Hematopoietic multipotent progenitor cell treated with erythropoietin and hydrocortisone succinate and interleukin-3 and kit ligand, for 4 days (in vitro differentiated cells): Measurements from ENCODE around the gene CCT4.
"Not testable (repeated sequence)": the region's sequence is repeated elsewhere in the genome, so short reads cannot be mapped to it uniquely, and the experiment has no call there.

Experiments used
- DNase-seq: peaks from one replicate; pipeline ENCODE4 v3.0.0-alpha.2; 2015

CCT4 gene, protein sequence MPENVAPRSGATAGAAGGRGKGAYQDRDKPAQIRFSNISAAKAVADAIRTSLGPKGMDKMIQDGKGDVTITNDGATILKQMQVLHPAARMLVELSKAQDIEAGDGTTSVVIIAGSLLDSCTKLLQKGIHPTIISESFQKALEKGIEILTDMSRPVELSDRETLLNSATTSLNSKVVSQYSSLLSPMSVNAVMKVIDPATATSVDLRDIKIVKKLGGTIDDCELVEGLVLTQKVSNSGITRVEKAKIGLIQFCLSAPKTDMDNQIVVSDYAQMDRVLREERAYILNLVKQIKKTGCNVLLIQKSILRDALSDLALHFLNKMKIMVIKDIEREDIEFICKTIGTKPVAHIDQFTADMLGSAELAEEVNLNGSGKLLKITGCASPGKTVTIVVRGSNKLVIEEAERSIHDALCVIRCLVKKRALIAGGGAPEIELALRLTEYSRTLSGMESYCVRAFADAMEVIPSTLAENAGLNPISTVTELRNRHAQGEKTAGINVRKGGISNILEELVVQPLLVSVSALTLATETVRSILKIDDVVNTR

GRCh38 chr2:61888267-61889055 lies at the start of gene CCT4:
TSS of gene CCT4 (minus strand) at chr2:61888656. CDS start at chr2:61888507, 149 bp downstream.
- DNase-seq = peak; percentile 94

DNA sequence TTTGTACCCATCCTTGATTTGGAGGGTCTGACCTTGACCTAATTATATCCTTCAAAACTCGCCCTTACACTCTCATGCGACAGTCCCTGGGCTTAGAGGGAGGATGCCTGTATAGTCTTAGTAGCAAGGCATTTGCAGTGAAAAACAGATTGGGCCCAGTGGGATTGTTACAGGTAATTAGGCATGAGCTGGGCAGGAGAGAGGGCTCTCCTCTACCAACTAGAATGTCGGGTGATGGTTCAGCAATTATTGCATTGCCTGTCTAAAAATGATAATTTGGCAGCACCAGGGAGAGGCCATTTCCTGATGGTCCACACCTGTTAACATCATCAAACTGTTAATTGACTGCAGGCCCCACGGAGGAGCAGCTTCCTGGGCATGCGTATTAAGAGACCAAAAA lies 49.4 kb upstream of the CCT4 start:
- DNase-seq = no peak

DNA sequence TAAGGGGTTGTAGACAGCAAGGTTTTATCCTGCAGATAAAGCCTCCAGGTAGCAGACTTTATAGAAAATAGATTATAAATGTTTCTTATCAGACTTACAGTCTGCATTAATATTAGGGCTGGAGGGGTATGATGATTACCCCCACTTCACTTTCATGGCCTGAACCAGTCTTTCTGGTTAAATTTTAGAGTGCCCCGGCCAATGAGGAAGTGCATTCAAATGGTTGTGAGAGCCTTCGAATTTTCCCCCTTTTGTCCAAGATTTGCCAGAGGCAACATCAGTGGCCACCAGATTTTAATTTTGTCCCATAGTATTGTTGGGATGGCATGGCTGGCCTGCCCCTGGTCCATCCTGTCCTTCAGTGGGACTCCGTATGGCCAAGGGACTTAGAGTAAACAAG lies 48.6 kb upstream of the CCT4 start:
- DNase-seq = peak; percentile 11

DNA sequence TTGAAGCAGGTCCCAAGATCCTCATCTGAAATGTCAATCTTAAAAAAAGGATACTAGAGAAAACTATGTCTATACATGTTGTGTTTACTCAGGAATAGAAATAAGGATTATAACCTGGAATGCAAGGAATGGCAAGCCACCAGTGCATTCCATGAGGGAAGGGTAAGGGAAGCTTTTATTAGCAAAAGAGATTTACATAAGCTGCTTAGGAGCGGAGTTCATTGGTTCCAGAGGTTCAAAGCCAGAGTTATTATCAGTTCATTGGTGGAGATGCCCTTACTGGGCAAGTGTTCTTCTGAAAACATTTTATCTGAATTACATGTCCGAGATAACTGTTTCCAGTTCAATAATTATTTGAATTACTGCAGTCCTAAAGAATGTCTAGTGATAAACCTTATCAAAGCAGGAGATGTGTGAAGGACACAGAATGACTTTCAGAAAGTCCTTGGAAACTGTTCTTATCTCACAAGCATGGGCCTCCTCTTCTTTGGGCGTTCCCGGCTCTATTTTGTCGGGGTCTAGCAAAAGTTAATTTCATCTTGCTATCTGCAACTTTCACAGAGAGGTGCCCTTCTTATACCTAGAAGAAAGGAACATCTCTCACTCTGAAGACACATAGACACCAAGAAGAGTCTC lies 40.5 kb upstream of the CCT4 start:
- DNase-seq = peak; percentile 8

GRCh38 chr2:61926531-61927477 lies 38.3 kb upstream of the CCT4 start:
- DNase-seq = peak; percentile 49

GRCh38 chr2:61924895-61925663 lies 36.6 kb upstream of the CCT4 start:
- no peak for DNase-seq

GRCh38 chr2:61922714-61923113 lies 34.3 kb upstream of the CCT4 start:
- no peak for DNase-seq

DNA sequence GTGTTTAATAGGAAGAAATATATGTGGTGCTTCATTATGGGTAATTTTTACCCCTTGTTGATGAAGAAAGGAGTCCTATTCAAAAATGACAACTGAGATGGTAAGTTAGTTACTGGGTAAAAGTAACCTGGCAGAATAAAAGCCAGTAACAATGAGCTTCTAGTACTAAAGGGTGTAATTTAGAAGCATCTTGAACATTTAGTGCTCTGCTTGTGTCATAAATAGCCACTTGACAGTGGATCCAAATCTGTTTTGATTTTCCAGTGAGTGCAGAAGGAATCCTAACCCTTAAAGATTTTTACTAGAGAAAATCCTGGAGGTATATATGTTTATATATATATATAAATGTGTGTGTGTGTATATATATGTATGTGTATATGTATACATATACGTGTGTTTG lies 32.1 kb upstream of the CCT4 start:
- no peak for DNase-seq

DNA sequence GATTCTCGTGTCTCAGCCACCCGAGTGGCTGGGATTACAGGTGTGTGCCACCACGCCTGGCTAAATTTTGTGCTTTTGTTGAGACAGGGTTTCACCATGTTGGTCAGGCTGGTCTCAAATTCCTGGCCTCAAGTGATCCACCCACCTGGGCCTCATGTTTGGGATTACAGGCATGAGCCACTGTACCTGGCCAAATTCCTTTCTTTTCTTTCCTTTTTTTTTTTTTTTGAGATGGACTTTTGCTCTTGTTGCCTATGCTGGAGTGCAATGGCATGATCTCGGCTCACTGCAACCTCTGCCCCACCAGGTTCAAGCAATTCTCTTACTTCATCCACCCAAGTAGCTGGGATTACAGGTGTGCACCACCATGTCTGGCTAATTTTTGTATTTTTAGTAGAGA lies 26.3 kb upstream of the CCT4 start:
- not testable (repeated sequence) for DNase-seq

GRCh38 chr2:61911510-61911909 lies 23.1 kb upstream of the CCT4 start:
- DNase-seq = peak; percentile 48

GRCh38 chr2:61910603-61911002 lies 22.1 kb upstream of the CCT4 start:
- peak; percentile 27 for DNase-seq

DNA sequence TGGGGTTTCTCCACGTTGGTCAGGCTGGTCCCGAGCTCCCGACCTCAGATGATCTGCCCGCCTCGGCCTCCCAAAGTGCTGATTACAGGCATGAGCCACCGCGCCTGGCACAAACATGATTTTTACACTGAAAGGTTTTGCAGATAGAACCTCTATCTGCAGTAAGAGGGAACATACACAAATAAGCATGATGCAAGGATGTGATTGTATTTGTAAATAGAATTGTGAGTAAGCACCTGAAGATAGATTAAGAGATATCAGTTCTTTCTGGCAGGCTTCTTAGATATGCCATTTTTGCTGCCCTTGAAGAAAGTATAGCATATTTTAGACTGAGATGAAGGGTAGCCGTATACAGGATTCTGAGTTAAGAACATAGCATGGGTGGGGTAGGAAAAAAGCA lies 20.7 kb upstream of the CCT4 start:
- DNase-seq = no peak

DNA sequence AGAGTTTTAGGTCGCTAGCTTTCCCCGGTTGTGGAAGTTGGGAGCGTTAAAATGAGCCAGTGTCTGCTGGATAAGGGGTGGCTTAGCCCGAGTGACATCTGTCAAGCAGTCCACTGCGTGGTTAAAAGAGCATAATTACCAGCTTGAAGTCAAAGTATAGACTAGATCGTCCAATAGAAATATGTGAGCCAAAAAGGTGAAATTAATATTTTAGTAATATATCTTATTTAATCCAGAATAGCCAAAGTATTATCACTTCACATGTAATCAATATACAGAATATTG lies 17.7 kb upstream of the CCT4 start:
- no peak for DNase-seq

DNA sequence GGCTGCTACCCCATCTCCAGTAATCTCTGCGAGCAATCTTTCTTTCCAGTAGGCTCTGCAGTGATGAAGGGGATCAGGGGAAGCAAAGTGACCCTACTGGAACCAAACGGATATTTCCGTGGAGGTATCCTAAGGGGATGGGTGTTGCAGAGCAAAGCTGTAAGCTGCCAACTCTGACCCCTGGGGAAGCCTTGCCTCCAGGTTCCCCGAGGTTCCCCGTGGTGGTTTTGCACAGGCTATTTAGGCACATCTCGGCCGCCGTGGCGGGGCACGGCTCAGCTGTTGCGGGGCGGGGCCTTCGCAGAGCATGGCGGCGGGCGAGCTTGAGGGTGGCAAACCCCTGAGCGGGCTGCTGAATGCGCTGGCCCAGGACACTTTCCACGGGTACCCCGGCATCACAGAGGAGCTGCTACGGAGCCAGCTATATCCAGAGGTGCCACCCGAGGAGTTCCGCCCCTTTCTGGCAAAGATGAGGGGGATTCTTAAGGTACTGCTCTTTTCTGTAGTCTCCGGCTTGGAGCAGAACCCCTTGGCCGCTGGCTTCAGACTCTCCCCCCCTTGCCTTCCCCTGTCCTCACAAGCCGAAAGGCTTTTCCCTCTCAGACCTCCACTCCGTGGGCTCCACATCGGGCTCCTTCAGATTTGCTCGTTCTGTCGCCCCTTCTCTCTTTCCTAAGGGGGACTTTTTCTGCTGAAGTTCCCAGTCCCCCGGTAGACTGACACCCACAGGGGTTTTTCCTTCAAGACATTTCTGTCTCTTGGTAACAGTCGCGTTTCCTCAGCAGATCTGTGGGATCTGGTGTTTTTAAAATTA lies 17.1 kb upstream of the CCT4 start, which contains the start of gene COMMD1:
COMMD1 (plus strand) TSS at position 303 of the 814 bp plus-strand sequence; CDS start at position 308, 5 bp downstream.
- peak; percentile 93 for DNase-seq

DNA sequence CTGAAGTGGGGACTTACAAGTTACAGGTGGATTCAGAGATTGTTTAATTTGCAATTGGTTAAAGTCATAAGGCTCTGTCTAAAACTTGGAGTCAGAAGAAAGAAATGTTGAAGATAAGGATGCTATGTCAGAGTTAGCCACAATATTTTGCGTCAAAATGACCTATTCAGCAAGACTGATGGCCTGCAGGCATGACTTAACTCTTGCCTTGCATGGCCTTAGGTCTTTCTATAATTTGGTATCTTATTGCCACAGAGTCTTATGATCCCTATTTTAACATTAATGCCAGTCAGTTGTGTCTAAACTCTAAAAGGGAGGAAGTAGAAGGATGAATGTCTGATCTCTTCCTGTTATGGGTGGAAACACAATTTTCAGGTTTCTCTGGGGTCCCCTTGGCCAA lies 11.8 kb upstream of the CCT4 start:
- no peak for DNase-seq

- DNase-seq = peak; percentile 71
Observed at GRCh38 chr2:61898810-61899209, 10.4 kb upstream of the CCT4 start.

GRCh38 chr2:61887717-61888266 lies 664 bp downstream of the CCT4 start:
- peak; percentile 62 for DNase-seq

GRCh38 chr2:61885896-61886603 lies 2.4 kb downstream of the CCT4 start:
- DNase-seq = peak; percentile 30

GRCh38 chr2:61882850-61883249 lies 5.6 kb downstream of the CCT4 start:
- no peak for DNase-seq

DNA sequence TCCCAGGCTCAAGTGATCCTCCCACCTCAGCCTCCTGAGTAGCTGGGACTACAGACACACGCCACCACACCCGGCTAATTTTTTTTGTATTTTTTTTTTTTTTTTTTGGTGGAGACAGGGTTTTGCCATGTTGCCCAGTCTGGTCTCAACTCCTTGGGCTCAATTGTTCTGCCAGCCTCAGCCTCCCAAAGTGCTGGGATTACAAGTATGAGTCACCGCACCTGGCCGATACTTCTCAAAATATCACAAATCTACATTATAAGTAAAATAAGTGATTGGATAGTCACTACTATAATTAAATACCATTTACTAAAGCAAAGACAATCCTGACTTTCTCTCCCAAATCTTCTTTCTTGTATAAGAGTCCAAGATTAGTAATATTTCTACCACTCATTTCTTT lies 9.1 kb downstream of the CCT4 start:
- DNase-seq = not testable (repeated sequence)
